Liver (tissue), 9 donors: ENCODE data around the gene ILKAP. TPM values are rescaled to one million over a fixed set of nuclear protein-coding genes. Genes with fewer than 3 reads are reported as not detected.

ENCODE experiments used
- DNase-seq: peaks from one replicate; pipeline ENCODE4 v3.0.0-alpha.2; 2017; ENCODE audit warnings: low spot score
- H3K27ac ChIP-seq, 2 donors: one replicate each; pipeline ENCODE4 v1.7.0; 2013; ENCODE audit warnings: inconsistent platforms in 2 of 2, low read length in 2 of 2, control low read depth in 1 of 2, low read depth in 1 of 2, mild to moderate bottlenecking in 1 of 2
- H3K27me3 ChIP-seq, 4 donors: one replicate each; pipeline versions ENCODE4 v1.6.1 to v1.7.0; 2013; ENCODE audit warnings: low read length in 3 of 4, inconsistent platforms in 1 of 4, mild to moderate bottlenecking in 1 of 4, moderate library complexity in 1 of 4; ENCODE audit not compliant: control insufficient read depth in 4 of 4, insufficient read depth in 4 of 4
- H3K36me3 ChIP-seq, 4 donors: one replicate each; pipeline versions ENCODE4 v1.6.1 to v1.7.0; 2013; ENCODE audit warnings: low read length in 3 of 4, mild to moderate bottlenecking in 3 of 4, low read depth in 1 of 4, moderate library complexity in 1 of 4; ENCODE audit not compliant: control insufficient read depth in 4 of 4, insufficient read depth in 3 of 4
- H3K4me1 ChIP-seq, 4 donors: one replicate each; pipeline versions ENCODE4 v1.6.1 to v1.7.0; 2013; ENCODE audit warnings: low read length in 3 of 4, mild to moderate bottlenecking in 3 of 4, moderate library complexity in 1 of 4; ENCODE audit not compliant: control insufficient read depth in 4 of 4, insufficient read depth in 4 of 4
- H3K4me3 ChIP-seq, 3 donors: one replicate each; pipeline versions ENCODE4 v1.6.1 to v1.7.0; 2013; ENCODE audit warnings: low read length in 3 of 3, control low read depth in 1 of 3, low read depth in 1 of 3, mild to moderate bottlenecking in 1 of 3
- H3K9ac ChIP-seq, 2 donors: one replicate each; pipeline ENCODE4 v1.7.0; 2013; ENCODE audit warnings: low read length in 2 of 2, mild to moderate bottlenecking in 2 of 2, moderate library complexity in 2 of 2, control low read depth in 1 of 2, low read depth in 1 of 2
- H3K9me3 ChIP-seq, 4 donors: one replicate each; pipeline versions ENCODE4 v1.6.1 to v1.7.0; 2013; ENCODE audit warnings: low read length in 3 of 4; ENCODE audit not compliant: control insufficient read depth in 4 of 4
- EGR1 ChIP-seq, 2 donors: IDR thresholded peaks; 2 replicates each; pipeline ENCODE4 v1.6.1; 2016 to 2018; ENCODE audit warnings: antibody characterized with exemption in 2 of 2, low read depth in 2 of 2
- FOXA1 ChIP-seq: IDR thresholded peaks from 2 replicates; pipeline ENCODE4 v1.6.1; 2016; ENCODE audit warnings: antibody characterized with exemption
- FOXA2 ChIP-seq: IDR thresholded peaks from 2 replicates; pipeline ENCODE4 v1.6.1; 2016; ENCODE audit warnings: antibody characterized with exemption
- GABPA ChIP-seq, 2 donors: IDR thresholded peaks in 1 of 2; conservative IDR thresholded peaks in 1 of 2; 2 replicates each; pipeline ENCODE4 v1.6.1; 2016; ENCODE audit warnings: antibody characterized with exemption in 2 of 2, mild to moderate bottlenecking in 1 of 2, moderate library complexity in 1 of 2
- HNF4A ChIP-seq, 2 donors: conservative IDR thresholded peaks; 2 replicates each; pipeline ENCODE4 v1.6.1; 2016; ENCODE audit warnings: antibody characterized with exemption in 2 of 2, mild to moderate bottlenecking in 2 of 2
- HNF4G ChIP-seq: IDR thresholded peaks from 2 replicates; pipeline ENCODE4 v1.6.1; 2016; ENCODE audit warnings: antibody characterized with exemption
- JUND ChIP-seq, 2 donors: IDR thresholded peaks; 2 replicates each; pipeline ENCODE4 v1.6.1; 2016; ENCODE audit warnings: antibody characterized with exemption in 2 of 2
- NR2F2 ChIP-seq: IDR thresholded peaks from 2 replicates; pipeline ENCODE4 v1.6.1; 2016; ENCODE audit warnings: antibody characterized with exemption
- RAD21 ChIP-seq, 2 donors: IDR thresholded peaks; 2 replicates each; pipeline ENCODE4 v1.6.1; 2016; ENCODE audit warnings: antibody characterized with exemption in 2 of 2, mild to moderate bottlenecking in 2 of 2
- RXRA ChIP-seq, 2 donors: IDR thresholded peaks; 2 replicates each; pipeline ENCODE4 v1.6.1; 2017 to 2018; ENCODE audit warnings: antibody characterized with exemption in 2 of 2, mild to moderate bottlenecking in 1 of 2
- SP1 ChIP-seq: IDR thresholded peaks from 2 replicates; pipeline ENCODE4 v1.6.1; 2018; ENCODE audit warnings: antibody characterized with exemption, mild to moderate bottlenecking
- TAF1 ChIP-seq: conservative IDR thresholded peaks from 2 replicates; pipeline ENCODE4 v1.6.1; 2016; ENCODE audit warnings: antibody characterized with exemption, mild to moderate bottlenecking
- YY1 ChIP-seq: IDR thresholded peaks from 2 replicates; pipeline ENCODE4 v1.6.1; 2016; ENCODE audit warnings: antibody characterized with exemption, mild to moderate bottlenecking
- WGBS: extraction: QIAGEN DNeasy Blood & Tissue Kit; methylation state at CpG from one replicate; pipeline ENCODE4 v1.1.7; 2013; 5-methylcytosine and 5-hydroxymethylcytosine counted together
- polyA plus RNA-seq, 2 donors: library from polyadenylated mRNA; stranded (reverse) in 1 of 2; unstranded in 1 of 2; fragments of 200-250 nt in 1 of 2; fragments of >200 nt in 1 of 2; fragmentation: Nextera tagmentation in 1 of 2; extraction: Ambion mirVana in 1 of 2; gene quantifications; one replicate each; pipeline versions ENCODE4 v1.2.1 to v1.2.3, GENCODE V29; 2013 to 2015
- total RNA-seq, 2 donors: library from RNA; depleted of rRNA; stranded (reverse); fragments of >200 nt; gene quantifications; one replicate each; pipeline ENCODE4 v1.2.3, GENCODE V29; 2014
- TF ChIP-seq, protein P1 (sequence below): IDR thresholded peaks from 2 replicates; pipeline ENCODE4 v1.6.1; 2016; ENCODE audit warnings: antibody characterized with exemption, mild to moderate bottlenecking
- TF ChIP-seq, protein P2 (sequence below): IDR thresholded peaks from 2 replicates; pipeline ENCODE4 v1.6.1; 2016; ENCODE audit warnings: antibody characterized with exemption
- TF ChIP-seq, protein P3 (sequence below): IDR thresholded peaks from 2 replicates; pipeline ENCODE4 v1.6.1; 2016; ENCODE audit warnings: antibody characterized with exemption
- TF ChIP-seq, protein P4 (sequence below): fragments of 150-350 bp; IDR thresholded peaks from 2 replicates; pipeline ENCODE4 v1.5.1; 2017; ENCODE audit warnings: improper control_type of control experiment, low read depth, low read length; ENCODE audit not compliant: missing input control
- donor health status: healthy.
- donor health status: healthy.
- donor health status: healthy.
- donor health status: healthy.
- donor health status: healthy.

Gene ILKAP
- total and polyA plus RNA-seq, 4 donors: 15.0 to 21.1 (median 20.0) TPM

DNA sequence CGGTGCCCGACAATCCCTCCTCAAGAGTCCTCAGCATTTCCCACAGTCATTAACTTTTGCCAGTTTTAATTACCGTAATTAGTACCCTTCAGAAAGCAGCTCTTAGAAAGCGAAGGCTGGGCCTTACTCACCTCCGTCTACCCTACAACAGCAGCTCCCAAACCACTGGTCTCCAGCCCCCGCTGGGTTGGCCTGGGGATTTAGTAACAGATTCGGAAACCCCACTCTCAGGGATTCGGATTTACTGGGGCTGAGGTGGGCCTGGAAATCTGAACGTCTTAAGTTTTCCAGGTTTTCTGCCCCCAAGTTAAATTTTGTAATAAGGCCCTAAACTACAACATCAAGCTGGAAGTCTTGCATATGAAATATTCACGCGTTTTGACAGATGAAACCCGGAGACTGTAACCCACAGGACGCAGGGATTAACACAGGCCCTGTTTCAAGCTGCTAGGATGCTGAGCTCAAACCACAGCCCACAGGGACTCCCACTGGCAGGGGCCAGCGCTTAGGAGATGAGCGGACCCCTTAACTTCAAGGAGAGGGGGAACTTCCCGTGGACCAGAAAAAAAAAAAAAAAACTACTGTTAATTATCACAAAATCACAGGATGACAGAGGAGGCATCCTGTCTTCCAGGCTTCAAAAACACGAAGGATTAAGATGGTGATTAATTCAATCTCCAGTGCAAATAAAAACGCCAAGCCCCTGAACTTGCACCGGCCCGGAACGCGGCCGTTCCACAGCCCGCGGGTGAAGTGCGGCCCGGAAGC is 985 bp downstream of the ILKAP start:
- H3K27me3 ChIP-seq: no peaks in the 10 kb centered on the region
- peak overlapping the region; percentile 86 to 87 for H3K9ac ChIP-seq
- no peaks in the 10 kb centered on the region for H3K9me3 ChIP-seq
- 16% methylated on average over 27 of the region's 27 CpGs for WGBS
- TF ChIP-seq, protein P1, sequence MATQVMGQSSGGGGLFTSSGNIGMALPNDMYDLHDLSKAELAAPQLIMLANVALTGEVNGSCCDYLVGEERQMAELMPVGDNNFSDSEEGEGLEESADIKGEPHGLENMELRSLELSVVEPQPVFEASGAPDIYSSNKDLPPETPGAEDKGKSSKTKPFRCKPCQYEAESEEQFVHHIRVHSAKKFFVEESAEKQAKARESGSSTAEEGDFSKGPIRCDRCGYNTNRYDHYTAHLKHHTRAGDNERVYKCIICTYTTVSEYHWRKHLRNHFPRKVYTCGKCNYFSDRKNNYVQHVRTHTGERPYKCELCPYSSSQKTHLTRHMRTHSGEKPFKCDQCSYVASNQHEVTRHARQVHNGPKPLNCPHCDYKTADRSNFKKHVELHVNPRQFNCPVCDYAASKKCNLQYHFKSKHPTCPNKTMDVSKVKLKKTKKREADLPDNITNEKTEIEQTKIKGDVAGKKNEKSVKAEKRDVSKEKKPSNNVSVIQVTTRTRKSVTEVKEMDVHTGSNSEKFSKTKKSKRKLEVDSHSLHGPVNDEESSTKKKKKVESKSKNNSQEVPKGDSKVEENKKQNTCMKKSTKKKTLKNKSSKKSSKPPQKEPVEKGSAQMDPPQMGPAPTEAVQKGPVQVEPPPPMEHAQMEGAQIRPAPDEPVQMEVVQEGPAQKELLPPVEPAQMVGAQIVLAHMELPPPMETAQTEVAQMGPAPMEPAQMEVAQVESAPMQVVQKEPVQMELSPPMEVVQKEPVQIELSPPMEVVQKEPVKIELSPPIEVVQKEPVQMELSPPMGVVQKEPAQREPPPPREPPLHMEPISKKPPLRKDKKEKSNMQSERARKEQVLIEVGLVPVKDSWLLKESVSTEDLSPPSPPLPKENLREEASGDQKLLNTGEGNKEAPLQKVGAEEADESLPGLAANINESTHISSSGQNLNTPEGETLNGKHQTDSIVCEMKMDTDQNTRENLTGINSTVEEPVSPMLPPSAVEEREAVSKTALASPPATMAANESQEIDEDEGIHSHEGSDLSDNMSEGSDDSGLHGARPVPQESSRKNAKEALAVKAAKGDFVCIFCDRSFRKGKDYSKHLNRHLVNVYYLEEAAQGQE: no peak
- no peak for TF ChIP-seq FOXA2
- TF ChIP-seq HNF4A (conservative IDR thresholded peaks at IDR 0.05): no peak
- no peak for TF ChIP-seq TAF1
- no peak for TF ChIP-seq NR2F2
- TF ChIP-seq JUND (IDR thresholded peaks at IDR 0.05): no peak
- no peak for TF ChIP-seq HNF4G
- TF ChIP-seq, protein P2, sequence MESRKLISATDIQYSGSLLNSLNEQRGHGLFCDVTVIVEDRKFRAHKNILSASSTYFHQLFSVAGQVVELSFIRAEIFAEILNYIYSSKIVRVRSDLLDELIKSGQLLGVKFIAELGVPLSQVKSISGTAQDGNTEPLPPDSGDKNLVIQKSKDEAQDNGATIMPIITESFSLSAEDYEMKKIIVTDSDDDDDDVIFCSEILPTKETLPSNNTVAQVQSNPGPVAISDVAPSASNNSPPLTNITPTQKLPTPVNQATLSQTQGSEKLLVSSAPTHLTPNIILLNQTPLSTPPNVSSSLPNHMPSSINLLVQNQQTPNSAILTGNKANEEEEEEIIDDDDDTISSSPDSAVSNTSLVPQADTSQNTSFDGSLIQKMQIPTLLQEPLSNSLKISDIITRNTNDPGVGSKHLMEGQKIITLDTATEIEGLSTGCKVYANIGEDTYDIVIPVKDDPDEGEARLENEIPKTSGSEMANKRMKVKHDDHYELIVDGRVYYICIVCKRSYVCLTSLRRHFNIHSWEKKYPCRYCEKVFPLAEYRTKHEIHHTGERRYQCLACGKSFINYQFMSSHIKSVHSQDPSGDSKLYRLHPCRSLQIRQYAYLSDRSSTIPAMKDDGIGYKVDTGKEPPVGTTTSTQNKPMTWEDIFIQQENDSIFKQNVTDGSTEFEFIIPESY: no peak
- TF ChIP-seq, protein P3, sequence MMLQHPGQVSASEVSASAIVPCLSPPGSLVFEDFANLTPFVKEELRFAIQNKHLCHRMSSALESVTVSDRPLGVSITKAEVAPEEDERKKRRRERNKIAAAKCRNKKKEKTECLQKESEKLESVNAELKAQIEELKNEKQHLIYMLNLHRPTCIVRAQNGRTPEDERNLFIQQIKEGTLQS: no peak
- no peak for TF ChIP-seq SP1
- TF ChIP-seq GABPA (IDR thresholded peaks at IDR 0.05 in 1 of 2, conservative IDR thresholded peaks at IDR 0.05 in 1 of 2): no peak
- TF ChIP-seq FOXA1: no peak
- TF ChIP-seq RAD21 (IDR thresholded peaks at IDR 0.05): no peak
- no peak for TF ChIP-seq RXRA (IDR thresholded peaks at IDR 0.05)
- peak overlapping the region; percentile 71 to 77 for H3K27ac ChIP-seq
- H3K4me3 ChIP-seq: peak overlapping the region; percentile 73 to 99 (median 81)
- no peaks in the 10 kb centered on the region for H3K36me3 ChIP-seq
- DNase-seq: no peak
- peaks cover 10 to 29% (median 23%) of the 10 kb centered on the region in 4 donors for H3K4me1 ChIP-seq

DNA sequence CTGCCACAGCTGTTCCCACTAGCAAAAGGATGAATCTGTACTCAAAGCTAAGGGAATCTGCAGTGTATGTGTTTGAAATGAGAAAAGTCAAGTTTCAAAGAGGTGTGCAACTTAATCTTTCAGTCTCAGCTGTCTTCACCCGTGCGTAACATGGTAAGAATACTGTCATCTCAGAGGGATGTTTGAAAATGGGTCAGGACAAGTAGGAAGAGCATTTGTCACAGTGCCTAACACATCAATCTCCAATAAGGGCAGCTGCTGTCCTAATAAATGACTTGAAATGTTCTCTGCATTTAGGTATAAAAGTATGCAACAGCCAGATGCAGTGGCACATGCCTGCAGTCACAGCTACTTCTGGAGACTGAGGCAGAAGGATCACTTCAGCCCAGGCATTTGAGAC is 13.1 kb downstream of the ILKAP start:
- DNase-seq: no peak
- TF ChIP-seq, protein P4, sequence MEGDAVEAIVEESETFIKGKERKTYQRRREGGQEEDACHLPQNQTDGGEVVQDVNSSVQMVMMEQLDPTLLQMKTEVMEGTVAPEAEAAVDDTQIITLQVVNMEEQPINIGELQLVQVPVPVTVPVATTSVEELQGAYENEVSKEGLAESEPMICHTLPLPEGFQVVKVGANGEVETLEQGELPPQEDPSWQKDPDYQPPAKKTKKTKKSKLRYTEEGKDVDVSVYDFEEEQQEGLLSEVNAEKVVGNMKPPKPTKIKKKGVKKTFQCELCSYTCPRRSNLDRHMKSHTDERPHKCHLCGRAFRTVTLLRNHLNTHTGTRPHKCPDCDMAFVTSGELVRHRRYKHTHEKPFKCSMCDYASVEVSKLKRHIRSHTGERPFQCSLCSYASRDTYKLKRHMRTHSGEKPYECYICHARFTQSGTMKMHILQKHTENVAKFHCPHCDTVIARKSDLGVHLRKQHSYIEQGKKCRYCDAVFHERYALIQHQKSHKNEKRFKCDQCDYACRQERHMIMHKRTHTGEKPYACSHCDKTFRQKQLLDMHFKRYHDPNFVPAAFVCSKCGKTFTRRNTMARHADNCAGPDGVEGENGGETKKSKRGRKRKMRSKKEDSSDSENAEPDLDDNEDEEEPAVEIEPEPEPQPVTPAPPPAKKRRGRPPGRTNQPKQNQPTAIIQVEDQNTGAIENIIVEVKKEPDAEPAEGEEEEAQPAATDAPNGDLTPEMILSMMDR: no peak
- no peak for TF ChIP-seq HNF4G
- no peak for TF ChIP-seq RAD21 (IDR thresholded peaks at IDR 0.05)
- no peak for TF ChIP-seq JUND (IDR thresholded peaks at IDR 0.05)
- TF ChIP-seq EGR1 (IDR thresholded peaks at IDR 0.05; ENCODE audit: low read depth in 2 of 2): no peak
- no peak for TF ChIP-seq SP1
- TF ChIP-seq YY1: no peak
- TF ChIP-seq FOXA1: no peak
- TF ChIP-seq GABPA (IDR thresholded peaks at IDR 0.05 in 1 of 2, conservative IDR thresholded peaks at IDR 0.05 in 1 of 2): no peak

More for the DNA sequence above, 13.1 kb downstream of the ILKAP start:
- 96% methylated on average over 2 of the region's 2 CpGs for WGBS
- Histone ChIP-seq H3K9me3 (no peaks in the 10 kb centered on the region), H3K4me1 (no peaks in the 10 kb centered on the region), H3K27ac (no peak overlapping the region), H3K4me3 (no peak overlapping the region), H3K27me3 (no peaks in the 10 kb centered on the region), H3K9ac (no peak overlapping the region), H3K36me3 (peaks cover 16 to 66% (median 48%) of the 10 kb centered on the region in 4 donors)
